GM12878 (cell line): ENCODE measurements around the gene CAMK2D. TPM values are rescaled to one million over a fixed set of nuclear protein-coding genes. Genes with fewer than 3 reads are reported as not detected.

Source experiments
- ATAC-seq: fragments of 200-7000 bp; cut with Tn5 transposase; 3 replicates; pipeline ENCODE4 v1.9.1; 2020; ENCODE audit warnings: mild to moderate bottlenecking, moderate library complexity
- BruUV-seq: library from RNA; stranded (reverse); fragments of 400-500 nt; replicated peaks from 2 replicates; lab custom pipeline; 2021; lab: Mats Ljungman, UMichigan
- CTCF ChIA-PET: fragments of 300-600 bp; sonication (Branson Sonifier 250); formaldehyde crosslinking; extraction: SDS; loops from one replicate; lab custom pipeline; 2021; ENCODE audit warnings: inconsistent platforms; lab: Yijun Ruan, JAX
- POLR2A ChIA-PET: fragments of 350-600 bp; formaldehyde crosslinking; extraction: SDS; loops from one replicate; lab custom pipeline; 2021; ENCODE audit warnings: inconsistent platforms; lab: Charles Lee
- RAD21 ChIA-PET: fragments of 300-600 bp; sonication (Branson Sonifier 250); formaldehyde crosslinking; loops from one replicate; lab custom pipeline; 2023; ENCODE audit warnings: antibody characterized with exemption; ENCODE audit not compliant: unreplicated experiment; lab: Charles Lee
- SMC1A ChIA-PET: fragments of 300-600 bp; sonication (Branson Sonifier 250); formaldehyde crosslinking; loops from one replicate; lab custom pipeline; 2023; ENCODE audit not compliant: unreplicated experiment, uncharacterized antibody; lab: Charles Lee
- DNase-seq: peaks from one replicate; pipeline ENCODE4 v3.0.0-alpha.2; 2011; ENCODE audit warnings: low read depth, low spot score
- FAIRE-seq: peaks from 3 replicates; lab custom pipeline; 2011; peaks lifted over from hg19 to GRCh38; lab: Jason Lieb, UNC
- H2AFZ ChIP-seq: 2 replicates; pipeline ENCODE4 v1.6.0; 2011; ENCODE audit warnings: low read depth, low read length, control low read depth; ENCODE audit not compliant: control insufficient read depth
- H3K27ac ChIP-seq: 2 replicates; pipeline ENCODE4 v1.5.1; 2011; ENCODE audit warnings: control low read depth; ENCODE audit not compliant: control insufficient read depth, insufficient read depth
- H3K27me3 ChIP-seq, 2 experiments: replicated peaks in 1 of 2; 2 replicates each; pipeline versions ENCODE4 v1.6.0 to v1.6.1; 2011; ENCODE audit warnings: low read length in 1 of 2; ENCODE audit not compliant: control insufficient read depth in 2 of 2, insufficient read depth in 2 of 2
- H3K36me3 ChIP-seq, 2 experiments: 2 replicates each; pipeline ENCODE4 v1.5.1; 2011; ENCODE audit warnings: low read length in 1 of 2; ENCODE audit not compliant: control insufficient read depth in 2 of 2, insufficient read depth in 2 of 2
- H3K4me1 ChIP-seq: 2 replicates; pipeline ENCODE4 v1.6.1; 2011; ENCODE audit warnings: mild to moderate bottlenecking, low read length, moderate library complexity, mixed read lengths; ENCODE audit not compliant: control insufficient read depth, insufficient read depth
- H3K4me2 ChIP-seq: 2 replicates; pipeline ENCODE4 v1.6.0; 2011; ENCODE audit warnings: control low read depth; ENCODE audit not compliant: control insufficient read depth, insufficient read depth
- H3K4me3 ChIP-seq: fragments of 200-600 bp; sonication (generic); 2 replicates; pipeline ENCODE4 v1.5.1; 2016
- H3K79me2 ChIP-seq: 2 replicates; pipeline ENCODE4 v1.6.0; 2011; ENCODE audit warnings: low read length; ENCODE audit not compliant: control insufficient read depth, insufficient read depth
- H3K9ac ChIP-seq: 2 replicates; pipeline ENCODE4 v1.8.0; 2011; ENCODE audit warnings: low read length, control low read depth, mixed read lengths; ENCODE audit not compliant: control insufficient read depth, insufficient read depth
- H3K9me3 ChIP-seq: replicated peaks from 3 replicates; pipeline ENCODE4 v1.5.1; 2011; ENCODE audit warnings: mild to moderate bottlenecking, low read length; ENCODE audit not compliant: control insufficient read depth, insufficient read depth
- H4K20me1 ChIP-seq: 2 replicates; pipeline ENCODE4 v1.6.0; 2011; ENCODE audit not compliant: control insufficient read depth, insufficient read depth
- ATF3 ChIP-seq: IDR thresholded peaks from 2 replicates; pipeline ENCODE4 v1.6.1; 2011; ENCODE audit warnings: low read depth, mild to moderate bottlenecking, low read length, moderate library complexity, borderline replicate concordance; ENCODE audit errors: extremely low read depth
- BHLHE40 ChIP-seq, 2 experiments: fragments of 450-650 bp in 1 of 2; IDR thresholded peaks; 2 replicates each; pipeline ENCODE4 v1.6.1; 2011 to 2017; ENCODE audit warnings: low read depth in 2 of 2, borderline replicate concordance in 1 of 2, improper control_type of control experiment in 1 of 2, low read length in 1 of 2, mild to moderate bottlenecking in 1 of 2
- E2F4 ChIP-seq: IDR thresholded peaks from 2 replicates; pipeline ENCODE4 v1.6.1; 2012; ENCODE audit warnings: low read depth, low read length, improper control_type of control experiment
- ELK1 ChIP-seq: IDR thresholded peaks from 2 replicates; pipeline ENCODE4 v1.6.1; 2012; ENCODE audit warnings: low read depth, low read length, improper control_type of control experiment
- MTA3 ChIP-seq: IDR thresholded peaks from 2 replicates; pipeline ENCODE4 v1.6.1; 2012; ENCODE audit warnings: low read length, inconsistent platforms, borderline replicate concordance
- NRF1 ChIP-seq: conservative IDR thresholded peaks from 2 replicates; pipeline ENCODE4 v1.6.1; 2011; ENCODE audit warnings: mild to moderate bottlenecking, low read depth, low read length, improper control_type of control experiment
- YY1 ChIP-seq: IDR thresholded peaks from 2 replicates; pipeline ENCODE4 v1.6.1; 2011; ENCODE audit warnings: low read depth, mild to moderate bottlenecking, low read length
- WGBS: methylation state at CpG from one replicate; pipeline ENCODE4 v1.1.6; 2016; ENCODE audit warnings: low lambda C conversion rate; ENCODE audit not compliant: insufficient replicate concordance, insufficient coverage; ENCODE audit errors: missing lambda C conversion rate; 5-methylcytosine and 5-hydroxymethylcytosine counted together
- in situ Hi-C: fragments of 300-500 bp; cut with MboI; formaldehyde crosslinking; loops from 9 replicates; pipeline ENCODE4 v1.14.3; 2018; ENCODE audit warnings: mixed read lengths
- intact Hi-C: fragments of 100-400 bp; cut with micrococcal nuclease; formaldehyde crosslinking; loops from one replicate; pipeline ENCODE4 v1.14.2; 2022; ENCODE audit not compliant: unreplicated experiment
- polyA plus RNA-seq, 11 experiments: library from polyadenylated mRNA; depleted of rRNA in 4 of 11; unstranded in 6 of 11; stranded (reverse) in 5 of 11; fragments of >200 nt; fragmentation: Nextera tagmentation in 4 of 11; fragmentation: Illumina TruSeq in 1 of 11; extraction: Ambion mirVana in 4 of 11; extraction: Trizol in 1 of 11; gene quantifications; 1 replicate in 1 of 11; 2 replicates in 10 of 11; pipeline versions ENCODE4 v1.2.1 to v1.2.3, GENCODE V29; 2011 to 2016; ENCODE audit warnings: inconsistent platforms in 2 of 11, missing spikeins in 2 of 11, low read depth in 1 of 11
- total RNA-seq, 4 experiments: library from RNA; depleted of rRNA in 3 of 4; stranded (reverse); fragments of >200 nt in 3 of 4; fragmentation: Illumina TruSeq in 1 of 4; extraction: Trizol in 1 of 4; gene quantifications; 2 replicates each; pipeline versions ENCODE4 v1.2.1 to v1.2.3, GENCODE V29; 2013 to 2021

The CAMK2D gene
- total and polyA plus RNA-seq, 10 of the 15 experiments (the other 5 are each of a cell fraction or from before 2014, with no cell fraction given): 6.9 to 88.5 (median 12.9) TPM

GRCh38 chr4:113741956-113742355, 19.6 kb downstream of the CAMK2D start:
- Histone ChIP-seq H3K27ac (no peak overlapping the region), H3K4me1 (no peaks in the 10 kb centered on the region), H3K4me3 (no peak overlapping the region), H3K27me3 (no peaks in the 10 kb centered on the region), H3K36me3 (peaks cover 2 to 12% of the 10 kb centered on the region in 2 experiments; a peak in 1 of 4 replicates)
- ChIA-PET RAD21 (interaction anchor here (1.1 kb wide), 1 partner anchor 67 kb away, joined by 3 read pairs; no protein-coding TSS in a partner anchor), POLR2A (no interaction called here), SMC1A (interaction anchor here (0.6 kb wide), 1 partner anchor 17 kb away, joined by 4 read pairs; no protein-coding TSS in a partner anchor)
- ATAC-seq (no peak), FAIRE-seq (no peak)
- TF ChIP-seq ATF3: no peak
- no peak for TF ChIP-seq MTA3
- TF ChIP-seq BHLHE40 (IDR thresholded peaks at IDR 0.05; ENCODE audit: borderline replicate concordance in 1 of 2, low read depth in 2 of 2, low read length in 1 of 2): no peak
- TF ChIP-seq, all 136 proteins: peak for 0
- CTCF ChIA-PET: interaction anchor here (1.7 kb wide), 1 partner anchor 8 kb away, joined by 3 read pairs; no protein-coding TSS in a partner anchor
- no peaks in the 10 kb centered on the region for H4K20me1 ChIP-seq
- intact Hi-C loops (no loop called here), in situ Hi-C loops (no loop called here)
- H2AFZ ChIP-seq: no peak overlapping the region
- BruUV-seq: no TSS peak
- peaks cover 2% of the 10 kb centered on the region; the same call in 2 of the 3 replicates for H3K9me3 ChIP-seq
- peaks cover 4% of the 10 kb centered on the region for H3K79me2 ChIP-seq
- no peak overlapping the region for H3K9ac ChIP-seq
- DNase-seq: no peak
- no peak overlapping the region for H3K4me2 ChIP-seq

GRCh38 chr4:113740857-113741379, 20.6 kb downstream of the CAMK2D start:
- ChIA-PET POLR2A (no interaction called here), CTCF (no interaction called here), RAD21 (interaction anchor here (1.1 kb wide), 1 partner anchor 66 kb away, joined by 3 read pairs; no protein-coding TSS in a partner anchor), SMC1A (no interaction called here)
- WGBS: 100% methylated on average over 2 of the region's 2 CpGs
- Histone ChIP-seq H3K27me3 (no peaks in the 10 kb centered on the region), H3K9me3 (peaks cover 3% of the 10 kb centered on the region; the same call in 2 of the 3 replicates), H2AFZ (no peak overlapping the region), H3K4me1 (no peaks in the 10 kb centered on the region), H3K36me3 (peaks cover 2 to 12% of the 10 kb centered on the region in 2 experiments; a peak in 1 of 4 replicates), H3K9ac (no peak overlapping the region), H3K79me2 (peaks cover 7% of the 10 kb centered on the region), H3K27ac (no peak overlapping the region), H4K20me1 (no peaks in the 10 kb centered on the region), H3K4me2 (no peak overlapping the region), H3K4me3 (no peak overlapping the region)
- in situ Hi-C loops: no loop called here
- TF ChIP-seq E2F4 (no peak), NRF1 (no peak), YY1 (peak; percentile 73), ELK1 (no peak)
- FAIRE-seq (no peak), ATAC-seq (peak; percentile 16; the same call in 1 of the 3 replicates), DNase-seq (no peak)
- no TSS peak for BruUV-seq
- intact Hi-C loops: no loop called here
